EH (cell line): ENCODE data around the gene PLIN3.
"Not testable (repeated sequence)": the region's sequence is repeated elsewhere in the genome, so short reads cannot be mapped to it uniquely, and the experiment has no call there.

ENCODE experiments used
- DNase-seq: peaks from one replicate; pipeline ENCODE4 v3.0.0-alpha.2; 2015; ENCODE audit warnings: low read depth

Gene PLIN3

DNA sequence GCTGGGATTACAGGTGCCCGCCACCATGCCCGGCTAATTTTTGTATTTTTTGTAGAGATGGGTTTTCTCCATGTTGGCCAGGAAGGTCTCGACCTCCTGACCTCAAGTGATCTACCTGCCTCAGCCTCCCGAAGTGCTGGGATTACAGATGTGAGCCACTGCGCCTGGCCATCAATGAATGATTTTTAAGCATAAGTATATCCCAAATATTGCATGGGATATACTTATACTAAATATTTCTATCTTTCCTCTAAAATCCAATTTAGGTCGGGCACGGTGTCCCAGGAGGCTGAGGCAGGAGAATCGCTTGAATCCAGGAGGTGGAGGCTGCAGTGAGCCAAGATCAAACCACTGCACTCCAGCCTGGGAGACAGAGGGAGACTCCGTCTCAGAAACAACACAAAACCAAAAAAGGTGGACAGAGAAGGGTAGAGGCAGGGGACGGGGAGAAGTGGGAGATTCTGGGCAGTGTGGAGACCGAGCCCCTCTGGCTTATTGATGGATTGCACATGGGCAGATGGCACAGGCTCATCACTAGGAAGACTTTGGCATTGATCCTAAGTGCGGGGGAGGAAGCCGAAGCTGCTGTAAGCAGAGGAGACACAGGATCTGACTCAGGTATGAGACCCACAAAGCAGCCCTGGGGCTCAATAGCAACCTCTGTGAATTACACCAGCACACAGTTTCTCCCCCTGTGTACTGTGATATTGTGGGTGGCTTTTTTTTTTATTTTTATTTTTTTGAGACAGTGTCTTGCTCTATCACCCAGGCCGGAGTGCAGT is 21.8 kb upstream of the PLIN3 start:
- peak; percentile 77 for DNase-seq

DNA sequence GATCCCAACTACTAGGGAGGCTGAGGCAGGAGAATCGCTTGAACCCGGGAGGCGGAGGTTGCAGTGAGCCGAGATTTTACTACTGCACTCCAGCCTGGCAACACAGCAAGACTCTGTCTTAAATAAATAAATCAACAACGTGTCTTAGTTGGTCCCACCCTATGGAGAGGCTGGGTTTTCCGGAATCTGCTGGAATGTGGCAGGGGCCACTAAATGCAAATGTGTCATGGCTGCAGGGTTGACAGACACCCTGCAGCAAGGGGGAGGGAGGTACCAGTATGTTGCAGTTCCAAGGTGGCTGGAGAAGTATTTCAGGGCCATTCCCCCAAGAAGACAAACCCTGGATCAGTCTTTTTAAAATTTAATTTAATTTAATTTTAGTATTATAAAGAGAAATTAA is 20.3 kb upstream of the PLIN3 start:
- not testable (repeated sequence) for DNase-seq

DNA sequence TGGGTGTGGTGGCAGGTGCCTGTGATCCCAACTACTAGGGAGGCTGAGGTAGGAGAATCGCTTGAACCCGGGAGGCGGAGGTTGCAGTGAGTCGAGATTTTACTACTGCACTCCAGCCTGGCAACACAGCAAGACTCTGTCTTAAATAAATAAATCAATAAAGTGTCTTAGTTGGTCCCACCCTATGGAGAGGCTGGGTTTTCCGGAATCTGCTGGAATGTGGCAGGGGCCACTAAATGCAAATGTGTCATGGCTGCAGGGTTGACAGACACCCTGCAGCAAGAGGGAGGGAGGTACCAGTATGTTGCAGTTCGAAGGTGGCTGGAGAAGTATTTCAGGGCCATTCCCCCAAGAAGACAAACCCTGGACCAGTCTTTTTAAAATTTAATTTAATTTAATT is 17.5 kb upstream of the PLIN3 start:
- not testable (repeated sequence) for DNase-seq

DNA sequence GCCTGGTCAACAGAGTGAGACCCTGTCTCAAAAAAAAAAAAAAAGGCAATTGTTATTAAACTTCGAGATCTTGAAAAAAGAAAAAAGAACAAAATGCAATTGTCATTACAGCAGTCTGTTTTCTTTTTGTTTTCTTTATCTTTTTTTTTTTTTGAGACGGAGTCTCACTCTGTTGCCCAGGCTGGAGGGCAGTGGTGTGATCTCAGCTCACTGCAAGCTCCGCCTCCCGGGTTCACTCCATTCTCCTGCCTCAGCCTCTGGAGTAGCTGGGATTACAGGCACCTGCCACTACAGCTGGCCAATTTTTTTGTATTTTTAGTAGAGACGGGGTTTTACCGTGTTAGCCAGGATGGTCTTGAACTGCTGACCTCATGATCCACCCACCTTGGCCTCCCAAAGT is 15.4 kb upstream of the PLIN3 start:
- DNase-seq = not testable (repeated sequence)

DNA sequence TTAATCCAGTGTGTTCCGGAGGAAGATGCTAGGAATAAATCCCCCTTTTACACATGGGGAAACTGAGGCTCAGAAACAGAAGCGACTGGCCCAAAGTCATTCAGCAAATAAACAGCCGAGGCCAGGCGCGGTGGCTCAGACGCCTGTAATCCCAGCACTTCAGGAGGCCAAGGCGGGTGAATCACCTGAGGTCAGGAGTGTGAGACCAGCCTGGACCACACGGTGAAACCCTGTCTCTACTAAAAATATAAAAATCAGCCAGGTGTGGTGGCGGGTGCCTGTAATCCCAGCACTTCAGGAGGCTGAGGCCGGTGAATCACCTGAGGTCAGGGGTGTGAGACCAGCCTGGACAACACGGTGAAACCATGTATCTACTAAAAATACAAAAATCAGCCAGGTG is 11.6 kb upstream of the PLIN3 start:
- no peak for DNase-seq

DNA sequence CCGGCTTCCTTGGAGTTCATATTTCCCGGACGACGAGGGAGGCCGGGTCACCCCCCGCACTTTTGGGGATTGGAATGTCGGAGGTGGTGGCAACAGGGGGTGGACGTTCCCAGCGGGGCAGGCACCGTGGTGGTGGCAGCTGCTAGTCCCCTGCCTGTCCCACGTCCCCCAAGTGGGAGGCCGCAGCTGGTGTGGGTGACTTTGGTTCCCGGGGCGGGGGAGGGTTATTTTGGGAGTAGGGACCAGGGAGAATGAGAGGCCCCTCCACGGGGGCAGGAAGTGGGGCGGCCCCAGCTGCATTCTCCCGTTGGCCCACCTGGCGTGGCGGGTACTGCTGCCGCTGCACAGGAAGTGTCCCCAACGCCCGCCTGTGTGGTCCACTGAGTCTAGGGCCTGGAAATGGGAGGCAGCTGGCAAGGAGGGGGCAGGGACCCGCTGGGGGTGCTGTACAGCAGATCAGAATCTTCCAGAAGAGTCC is 11.1 kb upstream of the PLIN3 start:
- peak; percentile 27 for DNase-seq

DNA sequence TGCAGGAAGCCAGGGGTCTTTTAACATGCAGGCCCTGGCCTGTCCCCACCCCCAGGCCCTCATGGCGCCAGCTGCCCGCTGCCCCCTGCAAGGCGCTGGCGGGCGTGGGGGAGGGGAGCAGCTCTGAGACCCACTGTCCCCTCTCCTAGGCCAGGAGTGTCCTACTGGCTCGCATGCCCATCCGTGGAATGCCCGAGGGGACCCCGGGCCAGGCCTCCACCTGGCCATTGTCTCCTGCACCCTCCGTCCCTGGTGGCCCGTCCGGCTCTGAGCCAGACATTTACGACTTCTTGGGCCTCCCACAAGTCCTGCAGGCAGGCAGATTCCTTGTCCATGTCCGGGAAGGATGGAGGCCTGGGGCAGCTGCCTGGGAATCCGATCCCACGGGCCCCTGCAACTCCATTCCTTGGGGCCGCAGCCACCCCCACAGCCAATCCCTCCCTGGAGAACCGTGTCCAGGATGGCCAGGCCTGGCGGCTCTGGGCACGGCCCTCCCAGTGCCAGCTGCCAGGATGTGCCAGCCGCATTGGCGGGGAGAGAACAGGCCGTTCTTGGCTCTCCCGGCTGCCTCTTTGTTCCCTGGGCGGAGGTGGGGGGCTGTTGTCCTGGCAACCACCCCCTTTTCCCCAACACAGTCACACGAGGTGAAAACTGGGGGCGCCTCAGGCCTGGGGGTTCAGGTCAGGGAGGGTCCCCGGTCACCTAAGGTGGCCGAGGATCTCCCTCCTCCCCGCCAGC is 10.5 kb upstream of the PLIN3 start:
- DNase-seq = peak; percentile 52

DNA sequence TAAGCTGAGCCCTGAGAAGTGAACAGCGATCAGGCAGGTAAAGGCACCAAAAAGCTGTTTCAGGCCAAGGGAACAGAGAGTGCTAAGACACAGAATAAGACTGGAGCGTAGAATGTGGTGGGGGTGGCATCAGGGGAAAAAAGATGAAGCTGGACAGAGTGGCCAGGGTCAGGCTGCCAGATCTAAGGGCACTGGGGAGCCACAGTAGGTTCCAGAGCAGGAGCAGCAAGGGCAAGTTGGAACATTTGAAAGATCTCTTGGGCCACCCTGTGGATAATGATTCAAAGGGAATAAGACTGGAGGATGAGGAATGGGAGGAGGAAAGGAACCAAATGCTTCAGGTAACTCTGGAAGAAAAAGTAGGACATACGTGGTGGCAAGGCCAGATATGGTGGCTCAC is 6.5 kb upstream of the PLIN3 start:
- no peak for DNase-seq

DNA sequence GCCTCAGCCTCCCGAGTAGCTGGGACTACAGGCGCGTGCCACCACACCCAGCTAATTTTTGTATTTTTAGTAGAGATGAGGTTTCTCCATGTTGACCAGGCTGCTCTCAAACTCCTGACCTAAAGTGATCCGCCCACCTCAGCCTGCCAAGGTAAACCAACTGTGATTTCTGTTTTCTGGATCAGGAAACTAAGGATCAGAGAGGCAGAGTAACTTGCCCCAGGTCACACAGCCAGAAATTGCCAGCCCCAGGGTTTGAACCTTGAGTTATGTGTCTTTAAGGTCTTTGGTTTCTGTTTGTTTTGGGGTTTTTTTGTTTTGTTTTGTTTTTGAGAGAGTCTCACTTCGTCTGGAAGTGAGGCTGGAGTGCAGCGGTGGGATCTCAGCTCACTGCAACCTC is 4.2 kb upstream of the PLIN3 start:
- no peak for DNase-seq

DNA sequence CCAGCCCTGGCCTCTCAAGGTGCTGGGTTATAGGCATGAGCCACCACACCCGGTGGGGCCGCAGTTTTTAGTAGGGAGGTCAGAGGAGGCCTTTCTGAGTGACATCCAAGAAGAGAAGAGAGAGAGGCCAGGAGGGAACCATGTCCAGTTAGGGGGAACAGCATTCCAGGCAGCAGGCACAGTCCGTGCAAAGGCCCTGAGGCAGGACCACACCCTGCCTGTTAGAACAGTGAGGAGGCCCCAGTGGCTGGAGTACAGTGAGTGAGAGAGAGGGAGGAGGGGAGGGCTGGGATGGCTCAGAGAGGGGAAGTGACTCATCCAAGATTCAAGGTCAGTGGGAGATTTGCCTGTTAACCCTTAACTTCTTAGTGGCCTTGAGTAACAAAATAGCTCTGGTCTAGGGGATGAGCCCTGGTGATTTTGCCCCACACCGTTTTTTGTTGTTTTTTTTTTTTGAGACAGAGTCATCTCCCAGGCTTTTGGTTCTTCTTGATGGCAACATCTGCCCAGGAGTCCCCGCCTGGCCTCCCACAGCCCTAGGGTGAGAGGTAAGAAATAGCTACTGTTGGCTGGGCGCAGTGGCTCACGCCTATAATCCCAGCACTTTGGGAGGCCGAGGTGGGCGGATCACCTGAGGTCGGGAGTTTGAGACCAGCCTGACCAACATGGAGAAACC is 2.7 kb upstream of the PLIN3 start:
- DNase-seq = peak; percentile 98

DNA sequence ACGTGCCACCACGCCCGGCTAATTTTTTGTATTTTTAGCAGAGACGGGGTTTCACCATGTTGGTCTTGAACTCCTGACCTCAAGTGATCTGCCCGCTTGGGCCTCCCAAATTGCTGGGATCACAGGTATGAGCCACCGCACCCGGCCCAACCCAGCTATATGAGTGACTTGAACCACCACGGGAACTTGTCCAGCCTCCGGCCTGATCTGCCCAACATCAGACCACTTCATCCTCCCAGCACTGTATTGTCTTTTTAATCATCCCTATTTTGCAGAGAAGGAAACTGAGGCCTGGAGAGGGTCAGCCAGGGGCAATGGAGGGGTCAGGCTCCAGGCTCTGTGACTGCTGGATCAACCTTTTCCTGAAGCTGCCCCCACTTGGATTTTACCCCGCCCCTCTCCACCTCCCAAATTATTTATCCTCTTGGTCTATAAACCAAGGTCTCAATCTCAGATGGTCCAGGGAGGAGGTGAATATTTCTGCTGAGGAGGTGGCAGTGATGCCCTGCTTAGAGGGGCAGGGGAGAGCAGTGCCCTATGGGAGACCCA is 893 bp upstream of the PLIN3 start:
- no peak for DNase-seq

DNA sequence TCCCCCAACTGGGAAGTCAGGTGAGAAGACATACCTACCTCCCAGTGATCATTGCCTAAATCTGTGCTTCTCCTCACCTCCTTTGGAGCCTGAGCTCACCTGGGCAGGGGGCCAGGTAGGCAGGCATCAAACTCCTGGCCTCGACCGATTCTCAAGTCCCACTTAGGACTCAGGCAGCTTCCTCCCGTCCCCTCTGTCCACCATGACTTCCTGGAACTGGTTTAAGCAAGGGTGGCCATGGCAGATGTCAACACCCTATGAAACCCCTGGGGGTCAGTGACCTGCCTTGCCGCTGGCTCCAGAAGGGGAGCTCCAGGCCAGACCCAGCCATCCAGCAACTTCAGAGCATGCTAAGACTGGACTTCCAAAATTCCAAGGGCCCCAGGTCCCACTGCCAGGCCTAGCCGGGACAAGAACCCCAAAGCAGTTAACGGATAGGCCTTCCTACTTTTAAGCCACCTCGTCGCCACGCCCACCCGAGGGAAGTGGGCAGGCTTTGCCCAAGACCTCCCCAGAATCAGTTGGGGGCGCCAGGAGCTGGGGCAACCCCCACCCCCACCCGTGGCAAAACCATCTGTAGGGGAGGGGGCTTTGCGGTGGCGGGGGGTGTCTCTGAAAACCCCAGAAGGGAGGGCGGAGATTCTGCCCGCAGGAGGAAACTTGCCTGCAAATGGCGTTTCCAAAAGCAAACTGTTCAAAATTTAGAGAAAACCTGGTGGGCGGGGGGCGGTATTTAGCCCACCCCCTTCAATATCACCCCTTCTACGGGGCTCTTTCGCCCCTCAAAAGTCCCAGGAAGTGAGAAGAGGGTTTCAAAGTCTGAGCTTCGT is 657 bp downstream of the PLIN3 start:
- peak; percentile 53 for DNase-seq

DNA sequence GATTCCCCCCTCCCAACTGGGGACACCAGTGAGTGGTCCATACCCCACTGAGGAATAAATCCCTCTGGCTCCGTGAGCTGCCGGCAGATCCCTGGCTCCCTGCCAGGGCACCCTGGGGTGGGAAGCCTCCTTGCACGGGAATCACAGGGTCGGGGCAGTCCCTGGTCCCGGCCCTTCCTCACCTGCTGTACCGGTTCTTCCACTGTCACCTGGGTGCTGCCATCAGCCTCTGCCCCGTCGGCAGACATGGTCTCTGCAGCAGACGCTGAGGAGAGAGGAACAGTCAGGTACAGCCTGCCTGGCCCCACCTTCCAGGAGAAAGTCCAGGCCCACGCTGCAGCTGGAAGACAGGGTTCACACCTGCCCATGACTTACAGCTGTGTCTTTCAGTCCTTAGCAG is 6.3 kb downstream of the PLIN3 start:
- DNase-seq = no peak

DNA sequence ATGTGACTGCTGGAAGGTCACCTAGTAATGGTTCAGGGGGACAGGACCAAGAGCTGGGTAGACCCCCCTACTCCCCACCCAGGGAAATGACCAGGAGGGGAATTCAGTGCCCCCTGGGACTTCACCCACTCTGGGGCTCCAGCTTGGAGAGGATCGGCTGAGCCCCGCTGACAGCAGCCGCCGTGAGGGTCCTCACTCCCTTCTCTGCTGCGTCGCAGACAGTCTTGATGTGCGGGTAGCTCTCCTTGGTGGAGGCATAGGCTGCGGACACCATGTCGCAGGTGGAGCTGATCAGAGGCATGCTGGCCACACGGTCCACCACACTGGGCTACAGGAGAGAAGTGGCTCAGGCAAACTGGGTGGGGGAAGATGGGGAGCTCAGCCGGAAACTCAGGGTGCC is 7.8 kb downstream of the PLIN3 start:
- no peak for DNase-seq

DNA sequence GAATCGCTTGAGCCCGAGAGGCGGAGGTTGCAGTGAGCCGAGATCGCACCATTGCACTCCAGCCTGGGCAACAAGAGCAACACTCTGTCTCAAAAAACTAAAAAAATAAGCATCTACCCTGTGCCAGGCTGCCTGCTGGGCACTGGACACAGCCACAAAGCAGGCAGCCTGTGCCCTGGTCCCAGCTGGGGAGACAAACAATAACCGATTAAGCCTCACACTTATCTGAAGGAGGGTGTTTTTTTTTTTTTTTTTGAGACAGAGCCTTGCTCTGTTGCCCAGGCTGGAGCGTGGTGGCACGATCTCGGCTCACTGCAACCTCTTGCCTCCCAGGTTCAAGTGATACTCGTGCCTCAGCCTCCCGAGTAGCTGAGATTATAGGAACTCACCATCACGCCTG is 11.0 kb downstream of the PLIN3 start:
- DNase-seq = not testable (repeated sequence)

DNA sequence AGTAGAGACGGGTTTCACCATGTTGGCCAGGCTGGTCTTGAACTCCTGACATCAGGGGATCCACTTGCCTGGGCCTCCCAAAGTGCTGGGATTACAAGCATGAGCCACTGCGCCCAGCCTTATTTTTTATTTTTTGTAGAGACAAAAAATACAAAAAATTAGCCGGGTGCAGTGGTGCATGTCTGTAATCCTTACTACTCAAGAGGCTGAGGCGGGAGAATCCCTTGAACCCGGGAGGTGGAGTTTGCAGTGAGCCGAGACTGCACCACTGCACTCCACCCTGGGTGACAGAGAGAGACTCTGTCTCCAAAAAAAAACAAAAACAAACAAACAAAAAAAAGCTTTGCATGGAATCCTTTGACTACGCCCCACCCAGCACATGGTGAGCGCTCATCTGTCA is 14.0 kb downstream of the PLIN3 start:
- not testable (repeated sequence) for DNase-seq

DNA sequence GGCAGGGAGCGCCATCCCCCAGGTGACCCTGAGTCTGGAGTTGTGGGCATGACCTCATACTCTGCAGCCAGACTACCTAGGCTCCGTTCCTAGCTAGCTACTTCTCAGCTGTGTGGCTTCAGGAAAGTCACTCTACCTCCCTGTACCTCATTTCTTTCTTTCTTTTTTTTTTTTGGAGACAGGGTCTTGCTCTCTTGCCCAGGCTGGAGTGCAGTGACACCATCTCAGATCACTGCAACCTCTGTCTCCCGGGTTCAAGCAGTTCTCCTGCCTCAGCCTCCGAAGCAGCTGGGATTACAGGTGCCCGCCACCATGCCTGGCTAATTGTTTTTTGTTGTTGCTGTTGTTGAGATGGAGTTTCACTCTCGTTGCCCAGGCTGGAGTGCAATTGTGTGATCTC is 15.0 kb downstream of the PLIN3 start:
- no peak for DNase-seq

DNA sequence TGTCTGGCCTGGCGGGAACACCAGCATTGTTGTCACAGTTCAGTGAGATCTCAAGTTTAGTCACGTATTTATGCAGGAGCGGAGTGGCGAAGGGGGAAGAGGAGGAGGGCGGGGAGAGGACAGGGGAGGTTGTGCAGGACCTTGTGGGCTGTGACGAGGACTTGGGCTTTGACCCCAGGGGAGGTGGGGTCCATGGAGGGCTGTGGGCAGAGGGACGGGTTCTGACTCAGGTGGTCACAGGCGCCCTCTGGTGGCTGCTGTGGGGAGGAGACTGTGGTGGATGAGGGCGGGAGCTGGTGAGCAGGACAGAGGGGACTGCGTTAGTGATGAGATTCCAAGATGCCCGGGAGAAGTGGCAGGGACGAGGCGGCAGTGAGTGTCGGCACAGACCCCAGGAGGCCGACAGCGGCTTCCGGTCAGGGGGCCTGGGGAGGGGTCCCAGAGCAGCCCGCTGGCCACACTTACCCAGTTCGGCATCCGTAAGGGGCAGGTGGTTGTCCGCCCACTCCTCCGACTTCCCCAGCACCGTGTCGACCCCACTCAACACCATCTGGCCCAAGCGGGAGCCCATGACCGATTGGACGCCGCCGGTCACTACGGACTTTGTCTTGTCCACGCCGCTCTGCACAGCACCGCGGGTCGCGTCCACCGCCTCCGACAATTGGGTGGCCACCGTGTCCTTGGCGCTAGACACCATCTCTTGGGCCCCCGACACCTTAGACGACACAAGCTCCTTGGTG is 15.7 kb downstream of the PLIN3 start:
- peak; percentile 67 for DNase-seq

DNA sequence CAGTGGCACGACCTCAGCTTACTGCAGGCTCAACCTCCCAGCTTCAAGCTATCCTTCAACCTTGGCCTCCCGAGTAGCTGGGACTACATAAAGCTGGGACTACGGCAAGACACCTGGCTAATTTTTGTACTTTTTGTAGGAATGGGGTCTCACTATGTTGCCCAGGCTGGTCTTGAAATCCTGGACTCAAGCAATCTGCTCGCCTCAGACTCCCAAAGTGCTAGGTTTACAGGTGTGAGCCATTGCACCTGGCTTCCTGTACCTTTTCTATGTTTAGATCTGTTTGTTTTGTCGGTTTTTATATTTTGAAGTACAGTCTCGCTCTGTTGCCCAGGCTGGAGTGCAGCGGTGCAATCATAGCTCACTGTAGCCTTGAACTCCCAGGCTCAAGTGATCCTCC is 18.4 kb downstream of the PLIN3 start:
- no peak for DNase-seq

DNA sequence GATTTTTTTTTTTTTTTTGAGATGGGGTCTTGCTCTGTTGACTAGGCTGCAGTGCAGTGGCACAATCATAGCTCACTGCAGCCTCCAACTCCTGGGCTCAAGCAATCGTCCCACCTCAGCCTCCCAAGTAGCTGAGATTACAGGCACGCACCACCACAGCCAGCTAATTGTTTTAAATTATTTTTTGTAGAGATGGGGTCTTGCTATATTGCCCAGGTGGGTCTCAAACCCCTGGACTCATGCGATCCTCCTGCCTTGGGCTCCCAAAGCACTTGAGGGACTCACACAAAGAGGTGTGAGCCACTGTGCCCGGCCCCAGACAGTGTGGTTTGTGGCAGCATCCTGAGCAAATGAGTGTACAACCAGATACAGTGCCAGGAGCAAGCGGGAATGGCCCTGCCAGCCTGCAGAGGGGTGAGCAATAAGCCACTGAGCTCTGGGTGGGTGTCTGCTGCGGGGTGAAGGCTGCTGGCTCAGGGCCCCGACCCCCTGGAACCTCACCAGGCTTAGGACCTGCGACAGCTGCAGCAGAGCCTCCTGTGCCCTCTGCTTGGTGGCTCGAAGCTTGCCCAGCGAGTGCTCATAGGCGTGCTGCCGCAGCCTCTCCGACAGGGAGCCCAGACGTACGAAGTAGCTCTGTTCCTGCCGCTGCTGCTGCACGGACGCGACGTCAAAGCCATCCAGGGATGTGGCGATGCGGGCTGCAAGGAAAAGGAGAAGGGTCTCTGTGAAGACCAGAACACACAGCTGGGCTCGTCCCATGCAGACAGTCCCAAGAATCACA is 20.1 kb downstream of the PLIN3 start:
- DNase-seq = no peak
